ENCODE data around the gene ESYT1. TPM values are rescaled to one million over a fixed set of nuclear protein-coding genes. Genes with fewer than 3 reads are reported as not detected.

The ESYT1 gene
- total RNA-seq, 1 donor from 2014 or later = 101 TPM

GRCh38 chr12:56157201-56158028, 29.3 kb downstream of the ESYT1 start:
- Histone ChIP-seq H3K36me3 (peaks cover 29% of the 10 kb centered on the region), H3K4me1 (peaks cover 19% of the 10 kb centered on the region), H3K9me3 (no peaks in the 10 kb centered on the region), H3K27me3 (no peaks in the 10 kb centered on the region), H3K4me3 (peak overlapping the region; percentile 84), H3K27ac (peak overlapping the region; percentile 96)
- ATAC-seq = peak; percentile 62
- intact Hi-C loops (cut with DNase I) = no loop called here
- peak; percentile 86 for DNase-seq
- peak; percentile 66 for TF ChIP-seq CTCF (IDR thresholded peaks at IDR 0.05)

- peaks cover 21% of the 10 kb centered on the region for H3K4me1 ChIP-seq
- no peaks in the 10 kb centered on the region for H3K9me3 ChIP-seq
- TF ChIP-seq CTCF (IDR thresholded peaks at IDR 0.05) = no peak
- intact Hi-C loops (cut with DNase I) = no loop called here
- peak within 1 kb of the TSS; percentile 84 for H3K4me3 ChIP-seq
- H3K27me3 ChIP-seq = no peaks in the 10 kb centered on the region
- peak within 1 kb of the TSS; percentile 96 for H3K27ac ChIP-seq
- peak; percentile 88 for ATAC-seq
- DNase-seq = peak; percentile 93
- H3K36me3 ChIP-seq = peaks cover 38% of the 10 kb centered on the region
These were observed 30.2 kb downstream of the ESYT1 start, which contains the start of gene MYL6 for GRCh38 chr12:56158029-56158925. MYL6 (plus strand) TSS chr12:56158359; CDS start chr12:56158402, 43 bp downstream.

DNA sequence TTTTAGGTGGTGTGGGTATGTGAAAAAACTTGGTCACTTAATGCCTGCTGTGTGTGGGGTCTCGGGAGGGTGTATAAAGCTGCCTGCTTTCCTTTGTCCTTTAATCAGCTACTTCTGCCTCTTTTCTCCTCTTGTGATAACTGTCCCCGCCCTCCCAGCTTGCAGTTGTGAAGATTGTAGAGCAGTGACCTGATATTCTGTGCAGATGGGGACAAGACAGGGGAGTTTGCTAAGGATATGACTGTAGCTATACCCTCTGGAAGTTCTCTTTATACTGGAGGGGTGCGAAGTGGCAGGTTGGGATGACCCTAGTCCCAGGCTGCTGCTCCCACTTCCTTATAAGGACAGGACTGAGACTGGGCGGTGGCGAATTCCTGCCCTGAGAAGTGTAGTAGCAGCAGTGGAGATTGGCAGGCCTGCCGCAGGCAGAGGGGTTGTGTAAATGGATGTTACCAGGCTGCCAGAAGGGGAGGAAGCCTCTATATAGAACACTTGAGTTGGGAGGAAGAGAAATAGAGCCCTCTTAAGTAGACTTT, 30.9 kb downstream of the ESYT1 start:
- intact Hi-C loops (cut with DNase I) = no loop called here
- peaks cover 21% of the 10 kb centered on the region for H3K4me1 ChIP-seq
- H3K9me3 ChIP-seq = no peaks in the 10 kb centered on the region
- no peaks in the 10 kb centered on the region for H3K27me3 ChIP-seq
- no peak for TF ChIP-seq CTCF (IDR thresholded peaks at IDR 0.05)
- peak overlapping the region; percentile 84 for H3K4me3 ChIP-seq
- DNase-seq = peak; percentile 88
- ATAC-seq = peak; percentile 75
- H3K27ac ChIP-seq = peak overlapping the region; percentile 96
- H3K36me3 ChIP-seq = peaks cover 45% of the 10 kb centered on the region

DNA sequence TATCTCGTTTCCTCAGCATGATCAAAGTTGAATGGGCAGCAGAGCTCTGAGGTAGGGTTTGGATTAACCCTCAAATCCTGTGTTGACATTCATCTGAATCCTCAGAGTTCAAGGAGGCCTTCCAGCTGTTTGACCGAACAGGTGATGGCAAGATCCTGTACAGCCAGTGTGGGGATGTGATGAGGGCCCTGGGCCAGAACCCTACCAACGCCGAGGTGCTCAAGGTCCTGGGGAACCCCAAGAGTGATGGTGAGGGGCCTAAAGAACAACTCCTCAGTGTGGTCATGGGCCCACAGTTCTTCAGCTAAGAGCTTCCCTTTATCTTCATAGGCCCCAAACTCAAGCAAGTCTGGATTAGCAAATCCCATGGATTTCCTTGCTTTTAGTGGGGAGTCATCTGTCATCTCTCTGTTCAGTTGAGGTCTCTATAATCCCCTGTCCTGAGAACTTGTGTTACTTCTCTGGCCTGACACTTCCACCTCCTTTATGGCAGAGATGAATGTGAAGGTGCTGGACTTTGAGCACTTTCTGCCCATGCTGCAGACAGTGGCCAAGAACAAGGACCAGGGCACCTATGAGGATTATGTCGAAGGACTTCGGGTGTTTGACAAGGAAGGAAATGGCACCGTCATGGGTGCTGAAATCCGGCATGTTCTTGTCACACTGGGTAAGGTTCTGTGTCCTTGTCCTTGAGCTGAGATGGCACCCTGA, 31.6 kb downstream of the ESYT1 start:
- peak overlapping the region; percentile 84 for H3K4me3 ChIP-seq
- no peak for DNase-seq
- intact Hi-C loops (cut with DNase I) = no loop called here
- ATAC-seq = no peak
- peaks cover 21% of the 10 kb centered on the region for H3K4me1 ChIP-seq
- no peaks in the 10 kb centered on the region for H3K27me3 ChIP-seq
- peak overlapping the region; percentile 96 for H3K27ac ChIP-seq
- TF ChIP-seq CTCF (IDR thresholded peaks at IDR 0.05) = no peak
- peaks cover 52% of the 10 kb centered on the region for H3K36me3 ChIP-seq
- no peaks in the 10 kb centered on the region for H3K9me3 ChIP-seq

- H3K9me3 ChIP-seq = no peaks in the 10 kb centered on the region
- peaks cover 58% of the 10 kb centered on the region for H3K36me3 ChIP-seq
- H3K4me1 ChIP-seq = peaks cover 21% of the 10 kb centered on the region
- peak overlapping the region; percentile 84 for H3K4me3 ChIP-seq
- no peaks in the 10 kb centered on the region for H3K27me3 ChIP-seq
- ATAC-seq (no peak), DNase-seq (no peak)
- no peak for TF ChIP-seq CTCF (IDR thresholded peaks at IDR 0.05)
- intact Hi-C loops (cut with DNase I) = no loop called here
- H3K27ac ChIP-seq = peak overlapping the region; percentile 96
These were observed 32.2 kb downstream of the ESYT1 start for GRCh38 chr12:56160193-56160763.
